ENCODE data around the gene KRAS. TPM values are rescaled to one million over a fixed set of nuclear protein-coding genes. Genes with fewer than 3 reads are reported as not detected.

Gene KRAS
- total and polyA plus RNA-seq, 2 of the 4 experiments (the other 2 are of a cell fraction) = 9.3 to 10.7 TPM

- no peak for TF ChIP-seq BHLHE40 (IDR thresholded peaks at IDR 0.05; ENCODE audit: low read depth, low read length)
Observed at GRCh38 chr12:25241167-25242020, 9.3 kb downstream of the KRAS start (continued).

- CTCF ChIA-PET = interaction anchor here (1.1 kb wide), 1 partner anchor 24 kb away, joined by 3 read pairs; no protein-coding TSS in a partner anchor
- DNase-seq = peak; percentile 51
- no peaks in the 10 kb centered on the region for H3K9me3 ChIP-seq (ENCODE audit: control insufficient read depth, insufficient read depth, low read length)
- H3K9ac ChIP-seq (ENCODE audit: low read depth, low read length) = no peak overlapping the region
- intact Hi-C loops (cut with micrococcal nuclease) (no loop called here), in situ Hi-C loops (cut with MboI; ENCODE audit: low sequenced_read_pairs) (loop anchor here (25.0 kb wide), 1 partner anchor 801 kb away; no protein-coding TSS in a partner anchor), dilution Hi-C loops (cut with HindIII; ENCODE audit: low sequenced_read_pairs, unreplicated experiment) (no loop called here)
- no peak overlapping the region for H3K27ac ChIP-seq (ENCODE audit: insufficient read depth, low read length)
- peak overlapping the region; percentile 20; the same call in 1 of the 2 replicates for H3K4me2 ChIP-seq (ENCODE audit: low read depth, low read length)
- POLR2A ChIA-PET (ENCODE audit: unreplicated experiment) = interaction anchor here (0.6 kb wide), 1 partner anchor 10 kb away, joined by 9 read pairs; no protein-coding TSS in a partner anchor
- H3K14ac ChIP-seq (replicated peaks; ENCODE audit: low read depth, low read length) = no peak overlapping the region; the same call in 1 of the 2 replicates
- H3K4me1 ChIP-seq (ENCODE audit: control insufficient read depth, insufficient read depth, low read length) = peaks cover 10% of the 10 kb centered on the region
- H4K20me1 ChIP-seq (ENCODE audit: insufficient read depth, low read length) = peaks cover 32% of the 10 kb centered on the region
- H3K27me3 ChIP-seq (ENCODE audit: control insufficient read depth, insufficient read depth, low read length) = no peaks in the 10 kb centered on the region
- H3K36me3 ChIP-seq (ENCODE audit: control insufficient read depth, insufficient read depth, low read length) = peaks cover 8% of the 10 kb centered on the region
- H2BK120ac ChIP-seq (ENCODE audit: low read depth, low read length) = no peak overlapping the region
- 100% methylated on average over 1 of the region's 4 CpGs; no CpG with 5 or more reads in 1 of the 2 experiments for WGBS, 2 experiments (ENCODE audit: extremely low coverage in 2 of 2, insufficient read length in 1 of 2)
- BruUV-seq (replicated peaks) = no TSS peak
- H3K23ac ChIP-seq (ENCODE audit: low read depth, low read length) = peak overlapping the region; percentile 71; the same call in 1 of the 2 replicates
- no peak overlapping the region for H4K8ac ChIP-seq (ENCODE audit: low read depth in 2 of 2, low read length in 2 of 2)
- H3K18ac ChIP-seq (ENCODE audit: low read depth, low read length) = no peak overlapping the region
- TF ChIP-seq ELK1 (IDR thresholded peaks at IDR 0.05; ENCODE audit: borderline replicate concordance, low read depth, low read length) (no peak), CHD1 (IDR thresholded peaks at IDR 0.05; ENCODE audit: low read depth, low read length) (no peak), MXI1 (IDR thresholded peaks at IDR 0.05; ENCODE audit: borderline replicate concordance, low read depth, low read length) (no peak)
- TF ChIP-seq, protein P1, sequence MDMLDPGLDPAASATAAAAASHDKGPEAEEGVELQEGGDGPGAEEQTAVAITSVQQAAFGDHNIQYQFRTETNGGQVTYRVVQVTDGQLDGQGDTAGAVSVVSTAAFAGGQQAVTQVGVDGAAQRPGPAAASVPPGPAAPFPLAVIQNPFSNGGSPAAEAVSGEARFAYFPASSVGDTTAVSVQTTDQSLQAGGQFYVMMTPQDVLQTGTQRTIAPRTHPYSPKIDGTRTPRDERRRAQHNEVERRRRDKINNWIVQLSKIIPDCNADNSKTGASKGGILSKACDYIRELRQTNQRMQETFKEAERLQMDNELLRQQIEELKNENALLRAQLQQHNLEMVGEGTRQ (IDR thresholded peaks at IDR 0.05; ENCODE audit: low read depth, low read length) = no peak
- H3K56ac ChIP-seq (ENCODE audit: extremely low read depth, insufficient read depth, low read length) = no peak overlapping the region
- H3K4ac ChIP-seq (ENCODE audit: low read depth, low read length) = no peak overlapping the region
- H2BK20ac ChIP-seq (ENCODE audit: low read depth, low read length) = peak overlapping the region; percentile 49; the same call in 1 of the 2 replicates
- H4K5ac ChIP-seq (ENCODE audit: low read depth, low read length) = no peak overlapping the region
- peak; percentile 51 for ATAC-seq (ENCODE audit: low read depth)
- no peak overlapping the region for H2AK9ac ChIP-seq (replicated peaks; ENCODE audit: low read depth, low read length, poor library complexity)
- H3K4me3 ChIP-seq (ENCODE audit: insufficient read depth, low read depth, low read length) = no peak overlapping the region
- no peak overlapping the region for H2AFZ ChIP-seq (replicated peaks; ENCODE audit: low read length, poor library complexity)
- peaks cover 20% of the 10 kb centered on the region for H3K9me1 ChIP-seq (ENCODE audit: insufficient read depth, low read length)
- H2BK5ac ChIP-seq (ENCODE audit: low read depth, low read length, poor library complexity, severe bottlenecking) = peak overlapping the region; percentile 48
- H2AK5ac ChIP-seq (ENCODE audit: low read depth, low read length) = no peak overlapping the region
- no peak overlapping the region for H2BK15ac ChIP-seq (ENCODE audit: low read depth, low read length)
- peaks cover 36 to 75% of the 10 kb centered on the region in 2 experiments for H3K79me1 ChIP-seq (ENCODE audit: low read depth in 1 of 2, low read length in 2 of 2)
- no peak overlapping the region for H4K91ac ChIP-seq (ENCODE audit: insufficient read depth, low read depth, low read length)
Observed at GRCh38 chr12:25236626-25237025, 14.1 kb downstream of the KRAS start.
